Spleen (tissue), 11 donors: Measurements from ENCODE around the gene MCRS1. TPM values are rescaled to one million over a fixed set of nuclear protein-coding genes. Genes with fewer than 3 reads are reported as not detected.

ENCODE experiments used
- DNase-seq: peaks from one replicate; pipeline ENCODE4 v3.0.0-alpha.2; 2020
- H3K27ac ChIP-seq, 8 donors: fragments of 200-600 bp; sonication (generic) in 7 of 8; 1 replicate in 4 of 8; 2 replicates in 4 of 8; pipeline versions ENCODE4 v1.5.0 to v1.8.0; 2016 to 2021; ENCODE audit warnings: inconsistent platforms in 4 of 8, mild to moderate bottlenecking in 4 of 8, moderate library complexity in 1 of 8
- H3K27me3 ChIP-seq, 7 donors: fragments of 200-600 bp; sonication (generic) in 6 of 7; replicated peaks in 1 of 7; 1 replicate in 4 of 7; 2 replicates in 3 of 7; pipeline versions ENCODE4 v1.5.0 to v1.8.0; 2016 to 2021; ENCODE audit warnings: inconsistent platforms in 3 of 7, mild to moderate bottlenecking in 1 of 7
- H3K36me3 ChIP-seq, 6 donors: fragments of 200-600 bp; sonication (generic) in 5 of 6; 1 replicate in 4 of 6; 2 replicates in 2 of 6; pipeline versions ENCODE4 v1.5.0 to v1.8.0; 2016 to 2021; ENCODE audit warnings: inconsistent platforms in 2 of 6
- H3K4me1 ChIP-seq, 6 donors: fragments of 200-600 bp; sonication (generic) in 5 of 6; 1 replicate in 3 of 6; 2 replicates in 3 of 6; pipeline versions ENCODE4 v1.5.0 to v1.8.0; 2016 to 2021; ENCODE audit warnings: inconsistent platforms in 3 of 6
- H3K4me3 ChIP-seq, 8 donors: fragments of 200-600 bp; sonication (generic) in 7 of 8; 1 replicate in 4 of 8; 2 replicates in 4 of 8; pipeline versions ENCODE4 v1.5.0 to v1.8.0; 2016 to 2021; ENCODE audit warnings: inconsistent platforms in 4 of 8, mild to moderate bottlenecking in 4 of 8, moderate library complexity in 2 of 8
- H3K9me3 ChIP-seq, 8 donors: fragments of 200-600 bp; sonication (generic) in 7 of 8; 1 replicate in 4 of 8; 2 replicates in 4 of 8; pipeline versions ENCODE4 v1.5.0 to v1.8.0; 2016 to 2021; ENCODE audit warnings: inconsistent platforms in 4 of 8
- POLR2A ChIP-seq, 3 donors: fragments of 450-650 bp; IDR thresholded peaks; one replicate each; pipeline ENCODE4 v1.5.1; 2017; ENCODE audit warnings: antibody characterized with exemption in 3 of 3, mild to moderate bottlenecking in 1 of 3
- POLR2AphosphoS5 ChIP-seq, 3 donors: sonication (generic); formaldehyde crosslinking; IDR thresholded peaks; one replicate each; pipeline ENCODE4 v1.5.1; 2017; ENCODE audit warnings: antibody characterized with exemption in 3 of 3
- WGBS, 5 donors: extraction: QIAGEN DNeasy Blood & Tissue Kit in 3 of 5; methylation state at CpG; one replicate each; pipeline versions ENCODE4 v1.1.5 to v1.1.7; 2013 to 2018; 5-methylcytosine and 5-hydroxymethylcytosine counted together
- intact Hi-C: fragments of 100-400 bp; cut with DNase I; formaldehyde crosslinking; loops from one replicate; pipeline ENCODE4 v1.15.0; 2023; ENCODE audit warnings: low total_unique reads
- polyA plus RNA-seq, 3 donors: library from polyadenylated mRNA; stranded (reverse); fragments of 200-250 nt; gene quantifications; one replicate each; pipeline ENCODE4 v1.2.1, GENCODE V29; 2013
- total RNA-seq, 7 donors: library from RNA; depleted of rRNA in 3 of 7; stranded (reverse); fragments of >200 nt in 3 of 7; fragmentation: NEBNext Ultra II Directional in 4 of 7; extraction: Animal tissue kit (Norgen Biotek cat#: 25700) in 4 of 7; gene quantifications; one replicate each; pipeline versions ENCODE4 v1.1.0 to v1.2.1, GENCODE V29; 2016 to 2021
- TF ChIP-seq, protein P1 (sequence below), 11 experiments: fragments of 200-600 bp in 7 of 11; fragments of 450-650 bp in 4 of 11; sonication (generic) in 4 of 11; IDR thresholded peaks in 8 of 11; conservative IDR thresholded peaks in 3 of 11; 1 replicate in 7 of 11; 2 replicates in 4 of 11; pipeline versions ENCODE4 v1.4.0 to v1.8.0; 2016 to 2021; ENCODE audit warnings: antibody characterized with exemption in 11 of 11, inconsistent platforms in 4 of 11, mild to moderate bottlenecking in 1 of 11
- donor health status: healthy with polysubstance abuse.
- donor health status: DM: no; HTN: no; CAD: no; lungs with moderate emphysema.
- donor health status: DM: no; HTN: no; CAD: no.
- donor health status: Bipolar disorder and iron deficiency.
- donor health status: healthy.
- donor health status: DM: no; HTN: no; CAD: no.
- donor health status: DM: yes; HTN: yes; CAD: no.

The MCRS1 gene
- total and polyA plus RNA-seq, 10 donors: 44.1 to 64.7 (median 54.3) TPM

DNA sequence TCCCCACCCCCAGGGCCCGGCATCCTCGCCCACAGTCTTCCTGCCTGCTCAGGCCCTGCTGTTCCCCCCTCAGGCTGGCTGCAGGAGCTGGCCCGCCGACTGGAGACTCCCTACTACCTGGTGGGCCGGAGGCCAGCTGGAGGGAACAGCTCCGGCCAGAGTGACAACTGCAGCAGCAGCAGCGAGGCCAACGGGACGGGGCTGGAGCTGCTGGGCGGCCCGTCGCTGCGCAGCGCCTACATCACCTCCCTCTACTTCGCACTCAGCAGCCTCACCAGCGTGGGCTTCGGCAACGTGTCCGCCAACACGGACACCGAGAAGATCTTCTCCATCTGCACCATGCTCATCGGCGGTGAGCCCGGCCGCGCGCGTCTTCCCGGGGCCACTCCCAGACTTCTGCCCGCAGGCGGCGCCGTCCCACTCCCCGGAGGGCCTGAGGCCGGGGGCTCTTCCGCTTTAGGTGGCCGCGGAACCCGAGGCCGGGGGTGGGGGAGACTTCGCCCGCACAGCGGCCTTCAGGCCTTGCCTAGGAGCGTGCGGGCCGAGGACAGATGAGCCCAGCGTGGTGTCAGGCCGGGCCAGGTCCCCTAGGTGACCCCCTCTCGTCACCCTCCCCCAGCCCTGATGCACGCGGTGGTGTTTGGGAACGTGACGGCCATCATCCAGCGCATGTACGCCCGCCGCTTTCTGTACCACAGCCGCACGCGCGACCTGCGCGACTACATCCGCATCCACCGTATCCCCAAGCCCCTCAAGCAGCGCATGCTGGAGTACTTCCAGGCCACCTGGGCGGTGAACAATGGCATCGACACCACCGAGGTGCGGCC is 18.9 kb downstream of the MCRS1 start:
- peak in 1 of 3 donors; percentile 45 for TF ChIP-seq POLR2AphosphoS5 (IDR thresholded peaks at IDR 0.05)
- TF ChIP-seq POLR2A (IDR thresholded peaks at IDR 0.05): no peak
- TF ChIP-seq, protein P1, sequence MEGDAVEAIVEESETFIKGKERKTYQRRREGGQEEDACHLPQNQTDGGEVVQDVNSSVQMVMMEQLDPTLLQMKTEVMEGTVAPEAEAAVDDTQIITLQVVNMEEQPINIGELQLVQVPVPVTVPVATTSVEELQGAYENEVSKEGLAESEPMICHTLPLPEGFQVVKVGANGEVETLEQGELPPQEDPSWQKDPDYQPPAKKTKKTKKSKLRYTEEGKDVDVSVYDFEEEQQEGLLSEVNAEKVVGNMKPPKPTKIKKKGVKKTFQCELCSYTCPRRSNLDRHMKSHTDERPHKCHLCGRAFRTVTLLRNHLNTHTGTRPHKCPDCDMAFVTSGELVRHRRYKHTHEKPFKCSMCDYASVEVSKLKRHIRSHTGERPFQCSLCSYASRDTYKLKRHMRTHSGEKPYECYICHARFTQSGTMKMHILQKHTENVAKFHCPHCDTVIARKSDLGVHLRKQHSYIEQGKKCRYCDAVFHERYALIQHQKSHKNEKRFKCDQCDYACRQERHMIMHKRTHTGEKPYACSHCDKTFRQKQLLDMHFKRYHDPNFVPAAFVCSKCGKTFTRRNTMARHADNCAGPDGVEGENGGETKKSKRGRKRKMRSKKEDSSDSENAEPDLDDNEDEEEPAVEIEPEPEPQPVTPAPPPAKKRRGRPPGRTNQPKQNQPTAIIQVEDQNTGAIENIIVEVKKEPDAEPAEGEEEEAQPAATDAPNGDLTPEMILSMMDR (IDR thresholded peaks at IDR 0.05 in 8 of 11, conservative IDR thresholded peaks at IDR 0.05 in 3 of 11): peak in 5 of 11 experiments; percentile 39 to 52 (median 40)
- Histone ChIP-seq H3K27me3 (peaks cover 0 to 66% (median 26%) of the 10 kb centered on the region in 7 donors), H3K9me3 (no peaks in the 10 kb centered on the region), H3K4me1 (peaks cover 0 to 15% (median 13%) of the 10 kb centered on the region in 6 donors), H3K27ac (no peak overlapping the region), H3K4me3 (peak overlapping the region in 7 of 8 donors; percentile 28 to 66 (median 31)), H3K36me3 (no peaks in the 10 kb centered on the region)
- 12 to 18% (median 16%) methylated on average over 46 to 70 of the region's 70 CpGs for WGBS, 5 donors
- intact Hi-C loops: no loop called here
- DNase-seq: no peak

GRCh38 chr12:49548481-49548821 is 19.5 kb downstream of the MCRS1 start:
- peaks cover 0 to 72% (median 26%) of the 10 kb centered on the region in 7 donors for H3K27me3 ChIP-seq
- no peak overlapping the region for H3K27ac ChIP-seq
- DNase-seq: no peak
- H3K9me3 ChIP-seq: no peaks in the 10 kb centered on the region
- intact Hi-C loops: no loop called here
- TF ChIP-seq POLR2A (IDR thresholded peaks at IDR 0.05): no peak
- no peak for TF ChIP-seq POLR2AphosphoS5 (IDR thresholded peaks at IDR 0.05)
- TF ChIP-seq, protein P1 (IDR thresholded peaks at IDR 0.05 in 8 of 11, conservative IDR thresholded peaks at IDR 0.05 in 3 of 11): no peak
- no peaks in the 10 kb centered on the region for H3K36me3 ChIP-seq
- H3K4me3 ChIP-seq: peak overlapping the region in 6 of 8 donors; percentile 28 to 66 (median 30)
- 35 to 50% (median 44%) methylated on average over 6 to 8 of the region's 8 CpGs for WGBS, 5 donors
- H3K4me1 ChIP-seq: peaks cover 0 to 15% (median 11%) of the 10 kb centered on the region in 6 donors

- WGBS, 5 donors: 78 to 84% (median 81%) methylated on average over 7 of the region's 7 CpGs
- Histone ChIP-seq H3K4me1 (peaks cover 0 to 15% (median 11%) of the 10 kb centered on the region in 6 donors), H3K9me3 (no peaks in the 10 kb centered on the region), H3K4me3 (no peak overlapping the region), H3K27me3 (peaks cover 0 to 76% (median 26%) of the 10 kb centered on the region in 7 donors), H3K36me3 (no peaks in the 10 kb centered on the region), H3K27ac (no peak overlapping the region)
- DNase-seq: no peak
- no peak for TF ChIP-seq POLR2A (IDR thresholded peaks at IDR 0.05)
- no peak for TF ChIP-seq POLR2AphosphoS5 (IDR thresholded peaks at IDR 0.05)
- TF ChIP-seq, protein P1 (IDR thresholded peaks at IDR 0.05 in 8 of 11, conservative IDR thresholded peaks at IDR 0.05 in 3 of 11): no peak
- intact Hi-C loops: no loop called here
Measured at GRCh38 chr12:49547090-49547690, 20.8 kb downstream of the MCRS1 start.

- H3K9me3 ChIP-seq: no peaks in the 10 kb centered on the region
- peaks cover 0 to 76% (median 26%) of the 10 kb centered on the region in 7 donors for H3K27me3 ChIP-seq
- H3K4me1 ChIP-seq: peaks cover 0 to 15% (median 11%) of the 10 kb centered on the region in 6 donors
- TF ChIP-seq POLR2A (IDR thresholded peaks at IDR 0.05): no peak
- no peak for TF ChIP-seq POLR2AphosphoS5 (IDR thresholded peaks at IDR 0.05)
- TF ChIP-seq, protein P1 (IDR thresholded peaks at IDR 0.05 in 8 of 11, conservative IDR thresholded peaks at IDR 0.05 in 3 of 11): no peak
- no peak overlapping the region for H3K27ac ChIP-seq
- no peak overlapping the region for H3K4me3 ChIP-seq
- no peak for DNase-seq
- H3K36me3 ChIP-seq: no peaks in the 10 kb centered on the region
- intact Hi-C loops: no loop called here
- WGBS, 5 donors: 33 to 84% (median 77%) methylated on average over 1 to 3 of the region's 3 CpGs
Measured at GRCh38 chr12:49546481-49546880, 21.5 kb downstream of the MCRS1 start.
